Activated naive CD4-positive, alpha-beta T cell (primary cell): ENCODE results near the gene BRMS1.

Source experiments
- DNase-seq, 4 experiments: peaks; one replicate each; lab custom pipeline; 2025; lab: John Stamatoyannopoulos, UW

Gene BRMS1

GRCh38 chr11:66336234-66337102, 8.4 kb downstream of the BRMS1 start, which contains the start of gene RIN1:
Gene RIN1, minus strand, starts transcription at chr11:66336434. Its CDS starts 32 bp downstream, at chr11:66336402.
- DNase-seq = no peak

DNA sequence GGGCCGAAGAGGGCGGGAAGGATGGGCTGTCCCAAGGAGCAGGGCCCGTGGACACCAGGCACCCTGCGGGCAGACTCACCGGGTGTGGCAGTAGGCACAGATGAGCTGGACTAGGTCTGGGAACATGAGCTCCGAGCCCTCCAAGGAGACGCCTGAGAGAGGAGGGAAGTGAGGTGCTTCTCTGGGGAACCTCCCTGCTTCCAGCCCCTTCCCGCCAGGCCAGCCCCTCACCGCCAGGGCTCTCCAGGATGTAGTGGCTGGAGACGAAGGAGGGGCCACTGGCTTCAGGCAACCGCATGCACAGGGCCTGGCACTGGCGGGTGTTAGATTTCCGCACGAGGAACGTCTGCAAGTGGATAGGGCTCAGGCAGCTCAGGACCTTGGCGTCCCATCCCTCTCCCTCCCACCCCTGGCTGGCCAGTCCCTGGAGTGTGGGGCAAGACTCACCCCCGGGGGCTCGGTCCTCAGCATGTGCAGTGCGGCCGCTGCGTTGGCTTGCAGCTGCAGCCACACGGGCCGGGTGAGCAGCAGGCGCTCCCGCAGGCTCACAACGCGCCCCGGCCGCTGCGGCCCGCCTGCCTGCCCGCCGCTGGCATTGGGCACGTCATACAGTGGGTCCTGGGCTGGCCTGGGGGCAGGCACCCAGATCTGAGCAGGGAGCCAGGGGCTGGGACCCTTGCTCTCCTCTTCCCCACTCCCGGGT, 9.2 kb downstream of the BRMS1 start:
- no peak for DNase-seq

GRCh38 chr11:66334605-66335442, 10.1 kb downstream of the BRMS1 start:
- DNase-seq = no peak

GRCh38 chr11:66333896-66334604, 10.9 kb downstream of the BRMS1 start:
- DNase-seq = no peak

GRCh38 chr11:66333220-66333877, 11.6 kb downstream of the BRMS1 start:
- DNase-seq = no peak

DNA sequence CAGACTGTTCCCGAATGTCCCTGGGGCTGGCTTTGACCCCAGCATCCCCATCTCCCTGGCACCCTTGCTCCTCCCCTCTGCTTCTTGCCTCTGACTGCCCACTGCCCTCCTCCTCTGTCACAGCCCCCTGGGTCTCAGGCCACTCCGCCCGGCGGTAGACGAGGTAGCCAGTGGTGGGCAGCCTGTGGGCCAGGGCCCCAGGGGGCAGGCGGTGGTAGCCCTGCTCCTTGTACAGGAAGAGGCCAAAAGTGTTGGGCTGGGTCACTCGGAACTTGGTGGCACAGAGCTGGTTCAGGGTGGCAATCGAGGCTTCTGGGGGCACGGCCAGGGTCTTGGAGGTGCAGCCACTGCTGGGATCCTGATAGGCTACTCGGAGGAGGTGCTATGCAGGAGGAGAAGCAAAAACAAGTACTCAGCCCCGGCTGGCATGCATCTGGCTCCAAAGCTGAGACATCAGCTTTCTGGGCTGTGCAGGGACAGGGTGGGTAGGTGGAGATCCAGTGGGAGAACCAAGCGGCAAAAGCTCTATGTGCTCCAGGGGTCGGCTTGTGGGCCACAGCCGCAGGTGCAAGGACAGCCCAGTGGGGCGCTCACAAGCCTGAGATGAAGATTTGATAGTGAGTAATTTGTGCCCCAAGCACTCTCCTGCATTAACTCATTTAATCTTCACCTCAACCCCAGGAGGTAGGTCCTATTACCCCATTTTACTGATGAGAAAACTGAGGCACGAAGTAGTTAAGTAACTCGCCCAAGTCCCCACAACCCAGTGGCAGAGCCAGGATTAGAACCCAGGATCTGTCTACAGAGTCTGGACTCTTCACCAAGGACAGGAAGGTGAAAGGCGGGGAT, 12.3 kb downstream of the BRMS1 start:
- no peak for DNase-seq

GRCh38 chr11:66331542-66332370, 13.1 kb downstream of the BRMS1 start:
- DNase-seq = no peak

DNA sequence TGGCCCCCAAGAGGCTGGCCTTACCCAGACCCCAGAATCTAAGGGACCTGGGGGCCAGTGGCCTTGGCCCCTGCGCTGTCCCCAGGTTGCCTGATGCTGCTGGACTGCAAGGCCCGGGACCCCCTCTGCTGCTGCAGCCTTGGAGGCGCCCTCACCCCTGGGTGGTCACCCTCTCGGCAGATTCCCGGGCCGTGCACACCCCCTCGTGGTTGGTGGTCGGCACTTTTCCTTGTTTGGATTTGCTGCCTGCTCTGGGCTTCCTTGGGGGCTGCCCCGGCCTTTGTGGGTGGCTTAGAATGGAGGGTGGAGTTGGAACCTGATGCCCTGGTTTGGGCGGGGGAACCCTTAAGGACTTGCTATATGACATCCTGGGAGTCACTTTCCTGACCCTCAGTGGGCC, 14.0 kb downstream of the BRMS1 start:
- DNase-seq = no peak

DNA sequence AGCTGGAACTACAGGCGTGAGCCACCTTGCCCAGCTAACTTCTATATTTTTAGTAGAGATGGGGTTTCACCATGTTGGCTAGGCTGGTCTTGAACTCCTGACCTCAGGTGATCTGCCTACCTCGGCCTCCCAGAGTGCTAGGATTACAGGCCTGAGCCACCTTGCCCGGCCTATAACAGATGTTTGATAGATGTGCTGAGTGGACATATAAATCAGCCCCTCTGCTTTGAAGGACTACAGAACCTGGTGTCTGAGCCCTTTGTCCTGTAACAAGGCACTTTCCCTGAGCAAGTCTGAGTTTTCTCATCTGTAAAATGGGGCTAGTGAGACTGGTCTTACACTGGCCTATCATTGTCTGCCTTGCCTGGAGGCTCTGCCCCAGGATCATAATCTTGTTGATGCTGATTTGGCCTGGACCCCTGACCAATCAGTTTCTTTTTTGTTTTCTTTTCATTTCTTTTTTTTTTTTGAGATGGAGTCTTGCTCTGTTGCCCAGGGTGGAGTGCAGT, 15.7 kb downstream of the BRMS1 start:
- no peak for DNase-seq

- peak; percentile 58 to 70 (median 64) for DNase-seq
These were observed 16.4 kb downstream of the BRMS1 start for GRCh38 chr11:66328302-66329144.

DNA sequence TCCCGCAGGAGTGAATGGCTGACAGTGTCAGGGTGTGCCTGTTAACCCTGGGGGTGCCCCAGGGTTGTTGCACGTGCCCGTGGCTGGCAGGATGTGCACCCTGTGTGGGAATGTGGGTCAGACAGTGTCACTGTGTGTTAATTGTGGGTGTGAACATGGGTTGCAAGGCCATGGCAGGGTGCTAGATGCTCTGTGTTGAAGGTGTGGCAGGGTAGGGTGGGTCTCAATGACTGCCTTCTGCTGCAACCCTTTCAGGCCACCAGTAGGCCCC, 16.9 kb downstream of the BRMS1 start:
- DNase-seq = no peak

- DNase-seq = no peak
These were observed 17.5 kb downstream of the BRMS1 start for GRCh38 chr11:66327171-66328030.

GRCh38 chr11:66326261-66327111, 18.4 kb downstream of the BRMS1 start:
- peak in 1 of 4 experiments; percentile 44 for DNase-seq

GRCh38 chr11:66325263-66325671, 19.6 kb downstream of the BRMS1 start:
- DNase-seq = no peak

- DNase-seq = no peak
These were observed 20.2 kb downstream of the BRMS1 start for GRCh38 chr11:66324664-66325063.

DNA sequence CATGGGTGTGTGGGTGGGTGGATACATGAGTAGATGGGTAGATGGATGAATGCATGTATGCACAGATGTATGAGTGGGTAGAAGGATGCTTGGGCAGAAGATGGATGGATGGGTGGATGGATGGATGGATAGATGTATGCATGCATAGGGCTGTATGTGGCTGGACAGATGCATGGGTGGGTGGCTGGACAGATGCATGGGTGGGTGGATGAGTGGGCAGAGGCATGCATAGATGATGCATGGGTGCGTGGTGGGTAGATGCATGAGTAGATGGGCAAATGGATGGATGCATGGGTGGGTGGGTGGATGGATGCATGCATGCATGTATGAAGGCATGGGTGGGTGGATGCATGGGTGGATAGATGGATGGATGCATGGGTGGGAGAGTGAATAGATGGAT, 21.2 kb downstream of the BRMS1 start:
- DNase-seq = no peak
